SK-N-SH (cell line): ENCODE measurements around the gene ASAP2. TPM values are rescaled to one million over a fixed set of nuclear protein-coding genes. Genes with fewer than 3 reads are reported as not detected.
A peak's percentile ranks its signal among the peaks of the same experiment; 100 is the strongest.

Experiments
- CTCF ChIA-PET: fragments of 300-600, 350-600 bp; formaldehyde crosslinking; extraction: SDS; loops from one replicate; lab custom pipeline; 2021; lab: Yijun Ruan, JAX
- POLR2A ChIA-PET: fragments of 350-600 bp; sonication (Branson Sonifier 250); formaldehyde crosslinking; extraction: SDS; loops from one replicate; lab custom pipeline; 2020; ENCODE audit warnings: antibody characterized with exemption, inconsistent platforms; lab: Yijun Ruan, JAX
- DNase-seq: peaks from one replicate; pipeline ENCODE4 v3.0.0; 2012
- H2AFZ ChIP-seq: fragments of 200-600 bp; sonication (generic); 2 replicates; pipeline ENCODE4 v1.8.1; 2016; ENCODE audit warnings: antibody characterized with exemption, mild to moderate bottlenecking, low read depth
- H3F3A ChIP-seq: fragments of 200-600 bp; sonication (generic); replicated peaks from 2 replicates; pipeline ENCODE3; 2016; ENCODE audit warnings: antibody characterized with exemption, mild to moderate bottlenecking; ENCODE audit not compliant: insufficient read depth
- H3K27ac ChIP-seq, 2 experiments: fragments of 200-500 bp in 1 of 2; fragments of 200-600 bp in 1 of 2; sonication (Bioruptor generic) in 1 of 2; sonication (generic), shearing (Covaris generic) in 1 of 2; 2 replicates each; pipeline versions ENCODE4 v1.5.1 to v1.6.1; 2014 to 2016; ENCODE audit warnings: low read depth in 2 of 2, inconsistent platforms in 1 of 2, low read length in 1 of 2, mild to moderate bottlenecking in 1 of 2, mixed read lengths in 1 of 2
- H3K27me3 ChIP-seq: fragments of 200-600 bp; sonication (generic), shearing (Covaris generic); 2 replicates; pipeline ENCODE4 v1.6.1; 2016; ENCODE audit warnings: mixed run types; ENCODE audit not compliant: insufficient read depth
- H3K36me3 ChIP-seq, 2 experiments: fragments of 200-500 bp in 1 of 2; fragments of 200-600 bp in 1 of 2; sonication (Bioruptor generic) in 1 of 2; sonication (generic) in 1 of 2; replicated peaks in 1 of 2; 2 replicates each; pipeline versions ENCODE3 to v1.5.1; 2014 to 2016; ENCODE audit warnings: low read length in 1 of 2, mild to moderate bottlenecking in 1 of 2; ENCODE audit not compliant: insufficient read depth in 2 of 2, control insufficient read depth in 1 of 2
- H3K4me1 ChIP-seq, 2 experiments: fragments of 200-500 bp in 1 of 2; fragments of 200-600 bp in 1 of 2; sonication (Bioruptor generic) in 1 of 2; sonication (generic), shearing (Covaris generic) in 1 of 2; 2 replicates each; pipeline versions ENCODE4 v1.5.1 to v1.6.1; 2014 to 2016; ENCODE audit warnings: low read depth in 1 of 2, low read length in 1 of 2, mixed run types in 1 of 2; ENCODE audit not compliant: insufficient read depth in 2 of 2, control insufficient read depth in 1 of 2
- H3K4me2 ChIP-seq: fragments of 200-600 bp; sonication (generic), shearing (Covaris generic); 2 replicates; pipeline ENCODE4 v1.6.1; 2017; ENCODE audit warnings: mixed run types
- H3K4me3 ChIP-seq, 2 experiments: fragments of 200-500 bp in 1 of 2; fragments of 200-600 bp in 1 of 2; sonication (Bioruptor generic) in 1 of 2; sonication (generic), shearing (Covaris generic) in 1 of 2; 2 replicates each; pipeline versions ENCODE4 v1.5.1 to v1.8.1; 2014 to 2016; ENCODE audit warnings: low read depth in 2 of 2, inconsistent platforms in 1 of 2, low read length in 1 of 2, mild to moderate bottlenecking in 1 of 2, mixed read lengths in 1 of 2, moderate library complexity in 1 of 2
- H3K79me2 ChIP-seq: fragments of 200-600 bp; sonication (generic); 2 replicates; pipeline ENCODE4 v1.8.1; 2017; ENCODE audit warnings: mild to moderate bottlenecking; ENCODE audit not compliant: insufficient read depth
- H3K9ac ChIP-seq: fragments of 200-600 bp; sonication (generic); 2 replicates; pipeline ENCODE4 v1.6.1; 2017; ENCODE audit warnings: mixed run types
- H3K9me2 ChIP-seq: fragments of 200-600 bp; sonication (generic); 2 replicates; pipeline ENCODE4 v1.6.1; 2017; ENCODE audit warnings: mixed run types
- H3K9me3 ChIP-seq: fragments of 200-600 bp; sonication (generic); 2 replicates; pipeline ENCODE4 v1.6.1; 2017; ENCODE audit warnings: mixed run types, mild to moderate bottlenecking, moderate library complexity
- H4K20me1 ChIP-seq: fragments of 200-600 bp; sonication (generic); 2 replicates; pipeline ENCODE4 v1.6.1; 2017; ENCODE audit warnings: mild to moderate bottlenecking, mixed run types; ENCODE audit not compliant: insufficient read depth
- CHD2 ChIP-seq: fragments of 150-350 bp; IDR thresholded peaks from 2 replicates; pipeline ENCODE4 v1.6.1; 2018; ENCODE audit warnings: low read length; ENCODE audit not compliant: partially characterized antibody
- CTCF ChIP-seq: fragments of 200-600 bp; sonication (generic); IDR thresholded peaks from 2 replicates; pipeline ENCODE4 v1.6.1; 2017; ENCODE audit warnings: antibody characterized with exemption, mild to moderate bottlenecking, moderate library complexity
- ELF1 ChIP-seq: IDR thresholded peaks from 2 replicates; pipeline ENCODE4 v1.4.0; 2012
- EZH2phosphoT487 ChIP-seq: fragments of 200-600 bp; sonication (generic); IDR thresholded peaks from 2 replicates; pipeline ENCODE4 v1.6.1; 2017; ENCODE audit warnings: low read depth, mixed run types, mild to moderate bottlenecking, antibody characterized with exemption, moderate library complexity, borderline replicate concordance
- FOSL2 ChIP-seq: IDR thresholded peaks from 2 replicates; pipeline ENCODE4 v1.4.0; 2012; ENCODE audit warnings: low read depth, mild to moderate bottlenecking, moderate library complexity, borderline replicate concordance
- FOXM1 ChIP-seq: IDR thresholded peaks from 2 replicates; pipeline ENCODE4 v1.4.0; 2012; ENCODE audit warnings: low read depth, mild to moderate bottlenecking
- GATA2 ChIP-seq: sonication (generic); formaldehyde crosslinking; IDR thresholded peaks from 2 replicates; pipeline ENCODE4 v1.5.0; 2020; ENCODE audit warnings: mild to moderate bottlenecking, missing genetic modification reagents
- IRF3 ChIP-seq: fragments of 150-350 bp; IDR thresholded peaks from 2 replicates; pipeline ENCODE4 v1.6.1; 2016; ENCODE audit warnings: mild to moderate bottlenecking, low read depth, low read length
- NFIC ChIP-seq: IDR thresholded peaks from 2 replicates; pipeline ENCODE4 v1.4.0; 2012; ENCODE audit warnings: borderline replicate concordance
- NRF1 ChIP-seq: IDR thresholded peaks from 2 replicates; pipeline ENCODE4 v1.6.1; 2012; ENCODE audit warnings: low read depth, mild to moderate bottlenecking, low read length
- PBX3 ChIP-seq: IDR thresholded peaks from 2 replicates; pipeline ENCODE4; 2012
- POLR2AphosphoS5 ChIP-seq: IDR thresholded peaks from 2 replicates; pipeline ENCODE4 v1.6.1; 2012; ENCODE audit warnings: low read depth, low read length
- RCOR1 ChIP-seq: fragments of 150-350 bp; IDR thresholded peaks from 2 replicates; pipeline ENCODE4 v1.6.1; 2017; ENCODE audit warnings: antibody characterized with exemption, low read length
- RFX5 ChIP-seq: IDR thresholded peaks from 2 replicates; pipeline ENCODE4 v1.6.1; 2012; ENCODE audit warnings: mild to moderate bottlenecking, improper control_type of control experiment, low read length
- SIN3A ChIP-seq: IDR thresholded peaks from 2 replicates; pipeline ENCODE4 v1.6.1; 2012; ENCODE audit warnings: low read depth, mild to moderate bottlenecking, low read length, moderate library complexity, borderline replicate concordance
- SMC3 ChIP-seq: IDR thresholded peaks from 2 replicates; pipeline ENCODE4 v1.6.1; 2012; ENCODE audit warnings: low read depth, low read length, improper control_type of control experiment
- TCF12 ChIP-seq: IDR thresholded peaks from 2 replicates; pipeline ENCODE4 v1.4.0; 2012
- TEAD4 ChIP-seq: IDR thresholded peaks from 2 replicates; pipeline ENCODE4 v1.4.0; 2012; ENCODE audit warnings: mild to moderate bottlenecking, borderline replicate concordance; ENCODE audit not compliant: insufficient read depth
- USF1 ChIP-seq: IDR thresholded peaks from 2 replicates; pipeline ENCODE4 v1.4.0; 2012; ENCODE audit warnings: low read depth, borderline replicate concordance
- USF2 ChIP-seq: fragments of 150-350 bp; IDR thresholded peaks from 2 replicates; pipeline ENCODE4 v1.6.1; 2017; ENCODE audit warnings: antibody characterized with exemption, low read length, low read depth, borderline replicate concordance
- YY1 ChIP-seq: IDR thresholded peaks from 2 replicates; pipeline ENCODE4 v1.4.0; 2012; ENCODE audit warnings: low read depth, mild to moderate bottlenecking
- WGBS: methylation state at CpG from one replicate; pipeline ENCODE4 v1.1.6; 2017; ENCODE audit warnings: low lambda C conversion rate; 5-methylcytosine and 5-hydroxymethylcytosine counted together
- polyA plus RNA-seq, 3 experiments: library from polyadenylated mRNA; depleted of rRNA; stranded (reverse); fragments of >200 nt; gene quantifications; 2 replicates each; pipeline ENCODE4 v1.2.3, GENCODE V29; 2012

Gene ASAP2
- polyA plus RNA-seq, 1 of the 3 experiments (the other 2 are of a cell fraction) = 37.9 TPM

- Histone ChIP-seq H3K9me2 (no peaks in the 10 kb centered on the region), H3K79me2 (peaks cover 31% of the 10 kb centered on the region), H2AFZ (no peak overlapping the region), H3K4me3 (no peak overlapping the region), H3K9me3 (no peaks in the 10 kb centered on the region), H3K9ac (no peak overlapping the region), H3K4me1 (peaks cover 15 to 32% of the 10 kb centered on the region in 2 experiments), H3K4me2 (no peak overlapping the region), H3K27ac (peak overlapping the region in 1 of 2 experiments; percentile 71; a peak in 1 of 4 replicates), H3K27me3 (no peaks in the 10 kb centered on the region), H4K20me1 (peaks cover 16% of the 10 kb centered on the region), H3K36me3 (peaks cover 0 to 4% of the 10 kb centered on the region in 2 experiments), H3F3A (peaks cover 49% of the 10 kb centered on the region)
- CTCF ChIA-PET = interaction anchor here (0.8 to 7.4 kb wide), 26 partner anchors 11 to 332 kb away, joined by 3 to 93 read pairs (median 6); partner anchors contain the start of genes CPSF3 and ITGB1BP1
- DNase-seq = no peak
- POLR2A ChIA-PET = no interaction called here
- WGBS = 98% methylated on average over 3 of the region's 3 CpGs
- TF ChIP-seq EZH2phosphoT487 (no peak), FOXM1 (no peak), SIN3A (no peak), IRF3 (no peak), SMC3 (no peak), NRF1 (no peak), PBX3 (no peak), GATA2 (CRISPR knock-in tag) (no peak), CTCF (no peak), POLR2AphosphoS5 (no peak), RCOR1 (no peak), NFIC (no peak), FOSL2 (no peak), TCF12 (no peak)
Measured at GRCh38 chr2:9204939-9205338, 1.7 kb upstream of the ASAP2 start.

GRCh38 chr2:9205486-9205885 lies 1.1 kb upstream of the ASAP2 start:
- Histone ChIP-seq H3K27ac (peak overlapping the region; percentile 71 to 92), H3K36me3 (peaks cover 0 to 8% of the 10 kb centered on the region in 2 experiments), H4K20me1 (peaks cover 22% of the 10 kb centered on the region), H3K27me3 (no peaks in the 10 kb centered on the region), H3K79me2 (peaks cover 37% of the 10 kb centered on the region), H3K9me3 (no peaks in the 10 kb centered on the region), H2AFZ (no peak overlapping the region), H3K4me1 (peaks cover 13 to 28% of the 10 kb centered on the region in 2 experiments), H3K9me2 (no peaks in the 10 kb centered on the region), H3K4me2 (peak overlapping the region; percentile 85), H3K4me3 (peak overlapping the region; percentile 71 to 98; a peak in 3 of 4 replicates), H3K9ac (peak overlapping the region; percentile 76; the same call in 1 of the 2 replicates), H3F3A (peaks cover 49% of the 10 kb centered on the region)
- 86% methylated on average over 6 of the region's 6 CpGs for WGBS
- no peak for DNase-seq
- ChIA-PET POLR2A (interaction anchor here (1.1 kb wide), 1 partner anchor 29 kb away, joined by 4 read pairs; no protein-coding TSS in a partner anchor), CTCF (interaction anchor here (0.7 to 7.4 kb wide), 36 partner anchors 9 to 332 kb away, joined by 3 to 93 read pairs (median 5); partner anchors contain the start of genes CPSF3 and ITGB1BP1)
- TF ChIP-seq USF2 (no peak), EZH2phosphoT487 (no peak), FOXM1 (no peak), CHD2 (no peak), IRF3 (no peak), YY1 (no peak), GATA2 (CRISPR knock-in tag) (no peak), ELF1 (no peak), TEAD4 (no peak), RFX5 (no peak), USF1 (no peak)
